Osteocyte (in vitro differentiated cells): ENCODE data around the gene PTPRJ. TPM values are rescaled to one million over a fixed set of nuclear protein-coding genes. Genes with fewer than 3 reads are reported as not detected.

Source experiments
- DNase-seq: peaks from one replicate; pipeline ENCODE4 v3.0.0; 2021; ENCODE audit warnings: mixed read lengths; ENCODE audit not compliant: unreplicated experiment; ENCODE audit errors: extremely low spot score
- H3K27ac Mint-ChIP-seq: one replicate; pipeline ENCODE4 v1.8.0; 2021; ENCODE audit warnings: mild to moderate bottlenecking, mixed read lengths; ENCODE audit not compliant: unreplicated experiment
- H3K27me3 Mint-ChIP-seq: one replicate; pipeline ENCODE4 v1.8.0; 2021; ENCODE audit warnings: mixed read lengths; ENCODE audit not compliant: unreplicated experiment
- H3K36me3 Mint-ChIP-seq: one replicate; pipeline ENCODE4 v1.8.0; 2021; ENCODE audit warnings: mixed read lengths; ENCODE audit not compliant: unreplicated experiment
- H3K4me1 Mint-ChIP-seq: one replicate; pipeline ENCODE4 v1.8.0; 2021; ENCODE audit warnings: mixed read lengths; ENCODE audit not compliant: unreplicated experiment
- H3K4me3 Mint-ChIP-seq: one replicate; pipeline ENCODE4 v1.8.0; 2021; ENCODE audit warnings: mild to moderate bottlenecking, moderate library complexity, mixed read lengths; ENCODE audit not compliant: unreplicated experiment
- H3K9me3 Mint-ChIP-seq: one replicate; pipeline ENCODE4 v1.8.0; 2021; ENCODE audit warnings: mixed read lengths; ENCODE audit not compliant: unreplicated experiment
- total RNA-seq: library from RNA; stranded (reverse); gene quantifications from 2 replicates; pipeline ENCODE4 v1.2.1, GENCODE V29; 2021
- TF ChIP-seq, protein P1 (sequence below): fragments of 200-600 bp; sonication (generic); IDR thresholded peaks from 2 replicates; pipeline ENCODE4 v1.5.0; 2021; ENCODE audit warnings: antibody characterized with exemption, mild to moderate bottlenecking, moderate library complexity

Gene PTPRJ
- total RNA-seq, 1 donor from 2014 or later: 16.6 TPM

DNA sequence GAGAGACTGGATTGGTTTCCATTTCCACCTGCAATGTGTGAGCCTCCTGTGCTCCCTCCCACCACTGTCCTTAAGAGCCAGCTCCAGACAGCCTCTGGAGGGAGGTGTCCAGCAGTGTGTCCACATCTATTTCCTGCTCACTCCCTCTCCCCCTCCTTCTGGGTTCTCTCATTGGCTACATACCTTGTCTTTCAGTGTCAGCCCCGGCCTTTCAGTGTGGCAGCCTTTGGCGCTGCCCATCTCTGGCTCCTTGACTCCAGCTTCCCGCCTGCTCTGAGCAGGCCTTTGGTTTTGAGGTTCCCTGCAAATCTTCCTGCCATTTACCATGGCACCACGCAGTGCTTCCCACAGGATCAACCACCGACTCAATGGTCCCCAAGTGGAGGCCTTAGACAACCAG is 19.0 kb upstream of the PTPRJ start:
- Mint-ChIP-seq H3K27ac (no peak overlapping the region), H3K27me3 (no peaks in the 10 kb centered on the region), H3K4me3 (no peak overlapping the region), H3K9me3 (no peaks in the 10 kb centered on the region), H3K4me1 (peaks cover 6% of the 10 kb centered on the region), H3K36me3 (no peaks in the 10 kb centered on the region)
- no peak for DNase-seq
- TF ChIP-seq, protein P1, sequence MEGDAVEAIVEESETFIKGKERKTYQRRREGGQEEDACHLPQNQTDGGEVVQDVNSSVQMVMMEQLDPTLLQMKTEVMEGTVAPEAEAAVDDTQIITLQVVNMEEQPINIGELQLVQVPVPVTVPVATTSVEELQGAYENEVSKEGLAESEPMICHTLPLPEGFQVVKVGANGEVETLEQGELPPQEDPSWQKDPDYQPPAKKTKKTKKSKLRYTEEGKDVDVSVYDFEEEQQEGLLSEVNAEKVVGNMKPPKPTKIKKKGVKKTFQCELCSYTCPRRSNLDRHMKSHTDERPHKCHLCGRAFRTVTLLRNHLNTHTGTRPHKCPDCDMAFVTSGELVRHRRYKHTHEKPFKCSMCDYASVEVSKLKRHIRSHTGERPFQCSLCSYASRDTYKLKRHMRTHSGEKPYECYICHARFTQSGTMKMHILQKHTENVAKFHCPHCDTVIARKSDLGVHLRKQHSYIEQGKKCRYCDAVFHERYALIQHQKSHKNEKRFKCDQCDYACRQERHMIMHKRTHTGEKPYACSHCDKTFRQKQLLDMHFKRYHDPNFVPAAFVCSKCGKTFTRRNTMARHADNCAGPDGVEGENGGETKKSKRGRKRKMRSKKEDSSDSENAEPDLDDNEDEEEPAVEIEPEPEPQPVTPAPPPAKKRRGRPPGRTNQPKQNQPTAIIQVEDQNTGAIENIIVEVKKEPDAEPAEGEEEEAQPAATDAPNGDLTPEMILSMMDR: no peak

DNA sequence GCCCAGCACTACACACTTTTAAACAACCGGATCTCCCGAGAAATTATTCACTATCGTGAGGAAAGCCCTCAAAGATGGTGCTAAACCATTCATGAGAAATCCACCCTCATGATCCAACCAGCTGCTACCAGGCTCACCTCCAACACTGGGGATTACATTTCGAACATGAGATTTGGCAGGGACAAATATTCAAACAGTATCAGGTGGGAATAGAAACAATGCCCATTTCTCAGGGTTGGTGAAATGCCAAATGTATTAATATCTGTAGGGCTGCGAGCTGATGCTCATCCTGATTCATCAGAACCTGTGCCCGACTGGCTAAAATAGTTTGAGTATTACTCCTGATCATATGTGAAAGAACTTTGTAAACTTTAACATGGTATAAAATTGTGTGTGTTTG is 15.8 kb upstream of the PTPRJ start:
- no peak overlapping the region for H3K27ac Mint-ChIP-seq
- H3K4me3 Mint-ChIP-seq: no peak overlapping the region
- peaks cover 24% of the 10 kb centered on the region for H3K4me1 Mint-ChIP-seq
- no peaks in the 10 kb centered on the region for H3K36me3 Mint-ChIP-seq
- H3K9me3 Mint-ChIP-seq: no peaks in the 10 kb centered on the region
- no peaks in the 10 kb centered on the region for H3K27me3 Mint-ChIP-seq
- no peak for DNase-seq
- TF ChIP-seq, protein P1: no peak

DNA sequence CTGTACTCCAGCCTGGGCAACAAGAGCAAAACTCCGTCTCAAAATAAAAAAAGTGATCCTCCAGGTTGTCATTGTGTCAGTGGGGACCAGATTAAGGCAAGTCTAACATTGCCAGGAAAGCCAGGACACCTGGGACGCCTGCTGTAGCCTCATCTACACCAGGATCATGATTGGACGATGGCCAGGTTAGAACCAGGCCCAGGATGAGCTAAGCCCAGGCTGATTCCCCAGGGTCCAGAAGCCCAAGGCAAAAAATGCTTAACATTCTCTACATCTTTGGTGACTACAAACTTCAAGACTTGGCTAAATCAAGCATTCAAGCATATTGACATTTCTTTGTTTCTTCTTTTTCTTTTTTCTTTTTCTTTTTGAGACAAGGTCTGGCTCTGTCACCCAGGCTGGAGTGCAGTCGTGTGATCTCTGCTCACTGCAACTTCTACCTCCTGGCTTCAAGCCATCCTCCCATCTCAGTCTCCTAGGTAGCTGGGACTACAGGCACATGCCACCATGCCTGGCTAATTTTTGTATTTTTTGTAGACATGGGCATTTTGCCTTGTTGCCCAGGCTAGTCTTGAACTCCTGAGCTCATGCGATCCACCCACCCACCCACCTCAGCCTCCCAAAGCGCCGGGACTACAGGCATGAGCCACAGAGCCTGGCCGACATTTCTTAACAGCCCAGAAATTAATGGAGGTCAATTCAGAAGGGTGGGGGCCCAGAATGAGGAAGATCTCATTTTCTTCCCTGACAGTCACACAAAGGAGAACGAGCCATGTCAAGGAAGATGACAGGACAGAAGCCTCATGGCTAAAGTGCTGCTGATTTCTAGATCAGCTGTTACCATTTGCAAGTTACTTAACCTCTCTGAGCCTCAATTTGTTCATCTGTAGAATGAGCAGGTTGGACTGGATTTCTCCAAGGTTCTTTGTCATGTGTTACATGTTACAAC is 12.5 kb upstream of the PTPRJ start:
- H3K4me3 Mint-ChIP-seq: no peak overlapping the region
- H3K4me1 Mint-ChIP-seq: peaks cover 29% of the 10 kb centered on the region
- H3K36me3 Mint-ChIP-seq: no peaks in the 10 kb centered on the region
- TF ChIP-seq, protein P1: no peak
- peak overlapping the region; percentile 71 for H3K27ac Mint-ChIP-seq
- no peaks in the 10 kb centered on the region for H3K27me3 Mint-ChIP-seq
- no peak for DNase-seq
- no peaks in the 10 kb centered on the region for H3K9me3 Mint-ChIP-seq

DNA sequence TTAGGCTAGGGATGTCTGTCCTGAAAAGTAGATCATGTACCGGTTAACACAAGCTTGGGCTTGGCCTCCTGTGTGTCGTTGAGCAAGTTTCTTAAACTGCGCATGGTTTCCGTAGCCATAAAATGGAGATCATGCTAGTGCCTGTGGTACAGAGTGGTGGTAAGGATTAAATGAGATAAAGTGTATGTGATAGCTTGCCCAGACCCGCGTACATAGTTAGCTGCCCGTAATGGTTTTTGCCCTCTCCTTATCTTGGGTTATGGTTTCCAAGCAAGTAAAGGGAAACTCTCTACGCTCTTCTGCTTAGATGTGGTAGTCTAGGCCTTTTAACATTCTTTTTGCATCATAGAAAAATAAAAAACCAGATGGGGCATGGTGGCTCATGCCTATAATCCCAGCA is 11.0 kb upstream of the PTPRJ start:
- Mint-ChIP-seq H3K4me3 (no peak overlapping the region), H3K36me3 (no peaks in the 10 kb centered on the region), H3K4me1 (peaks cover 39% of the 10 kb centered on the region), H3K9me3 (no peaks in the 10 kb centered on the region), H3K27me3 (no peaks in the 10 kb centered on the region), H3K27ac (no peak overlapping the region)
- TF ChIP-seq, protein P1: no peak
- DNase-seq: no peak

DNA sequence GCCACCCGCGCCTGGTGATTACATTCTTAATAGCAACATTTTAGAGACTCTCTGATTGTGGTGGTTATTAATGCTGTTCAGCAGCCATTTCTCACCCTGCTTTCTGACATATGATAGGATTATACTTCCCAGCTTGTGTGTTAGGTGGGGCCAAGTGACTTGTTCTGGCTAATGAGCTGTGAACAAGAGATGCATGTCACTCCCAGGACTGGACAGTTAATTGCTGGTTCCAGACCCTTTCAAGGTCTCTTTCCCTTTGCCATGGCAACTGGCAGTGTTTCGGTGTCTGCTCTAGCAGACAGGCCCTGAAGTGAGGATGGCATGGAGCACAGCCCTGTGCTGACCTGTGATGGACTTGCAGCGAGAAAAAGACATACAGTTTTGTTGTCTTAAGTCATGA is 8.9 kb upstream of the PTPRJ start:
- TF ChIP-seq, protein P1: no peak
- no peak overlapping the region for H3K27ac Mint-ChIP-seq
- no peaks in the 10 kb centered on the region for H3K36me3 Mint-ChIP-seq
- H3K4me3 Mint-ChIP-seq: no peak overlapping the region
- no peak for DNase-seq
- no peaks in the 10 kb centered on the region for H3K9me3 Mint-ChIP-seq
- H3K4me1 Mint-ChIP-seq: peaks cover 43% of the 10 kb centered on the region
- H3K27me3 Mint-ChIP-seq: no peaks in the 10 kb centered on the region
